ENCODE results near the gene SYNDIG1.

Gene SYNDIG1

GRCh38 chr20:24693466-24694156 lies 224.2 kb downstream of the SYNDIG1 start:
- no peak overlapping the region for H3K4me3 ChIP-seq (ENCODE audit: insufficient read depth in 1 of 2, low read depth in 1 of 2, low read length in 2 of 2)
- H3K23ac ChIP-seq (ENCODE audit: low read length in 2 of 2) = no peak overlapping the region
- H3K79me1 ChIP-seq (replicated peaks; ENCODE audit: low read length, poor library complexity, severe bottlenecking) = no peaks in the 10 kb centered on the region
- no peak for DNase-seq
- no peaks in the 10 kb centered on the region for H3K4me1 ChIP-seq (ENCODE audit: control insufficient read depth, insufficient read depth, low read depth, low read length)
- no peak overlapping the region for H3K4ac ChIP-seq (ENCODE audit: low read depth in 1 of 2, low read length in 2 of 2)
- no peak overlapping the region for H2AFZ ChIP-seq (ENCODE audit: low read depth, low read length)
- no peaks in the 10 kb centered on the region for H3K9me3 ChIP-seq (ENCODE audit: control insufficient read depth, low read length)
- H3K14ac ChIP-seq (ENCODE audit: low read length in 2 of 2) = no peak overlapping the region
- H3K27ac ChIP-seq (ENCODE audit: low read length, poor library complexity, severe bottlenecking) = no peak overlapping the region
- H4K91ac ChIP-seq (ENCODE audit: low read length) = no peak overlapping the region
- H2BK15ac ChIP-seq (ENCODE audit: low read depth, poor library complexity, severe bottlenecking) = no peak overlapping the region
- no peak overlapping the region for H2BK5ac ChIP-seq (ENCODE audit: low read depth, low read length, poor library complexity, severe bottlenecking)
- H3K4me2 ChIP-seq (ENCODE audit: low read length, poor library complexity, severe bottlenecking) = no peak overlapping the region
- H3K18ac ChIP-seq (ENCODE audit: low read depth in 1 of 2, low read length in 2 of 2) = no peak overlapping the region
- no peak overlapping the region for H3K9ac ChIP-seq (ENCODE audit: low read length)
- H3K27me3 ChIP-seq (ENCODE audit: control insufficient read depth in 1 of 2, insufficient read depth in 1 of 2, low read length in 2 of 2) = peaks cover 5 to 39% of the 10 kb centered on the region in 2 experiments
- WGBS = 83% methylated on average over 9 of the region's 9 CpGs
- H2BK120ac ChIP-seq (ENCODE audit: low read depth, low read length) = no peak overlapping the region
- no peak overlapping the region for H2BK12ac ChIP-seq (ENCODE audit: low read length in 2 of 2)
- no peak overlapping the region for H4K8ac ChIP-seq (ENCODE audit: low read length)
- no peaks in the 10 kb centered on the region for H3K36me3 ChIP-seq (ENCODE audit: control insufficient read depth in 1 of 2, insufficient read depth in 2 of 2, low read depth in 1 of 2, low read length in 2 of 2)
- H2AK5ac ChIP-seq (ENCODE audit: low read length, severe bottlenecking) = no peak overlapping the region

GRCh38 chr20:24694157-24694726 lies 224.8 kb downstream of the SYNDIG1 start:
- Histone ChIP-seq H2AK5ac (ENCODE audit: low read length, severe bottlenecking) (no peak overlapping the region), H2AFZ (ENCODE audit: low read depth, low read length) (no peak overlapping the region), H2BK5ac (ENCODE audit: low read depth, low read length, poor library complexity, severe bottlenecking) (no peak overlapping the region), H2BK15ac (ENCODE audit: low read depth, poor library complexity, severe bottlenecking) (no peak overlapping the region), H2BK120ac (ENCODE audit: low read depth, low read length) (no peak overlapping the region), H3K14ac (ENCODE audit: low read length in 2 of 2) (no peak overlapping the region), H3K27ac (ENCODE audit: low read length, poor library complexity, severe bottlenecking) (no peak overlapping the region), H3K79me1 (replicated peaks; ENCODE audit: low read length, poor library complexity, severe bottlenecking) (no peaks in the 10 kb centered on the region), H3K36me3 (ENCODE audit: control insufficient read depth in 1 of 2, insufficient read depth in 2 of 2, low read depth in 1 of 2, low read length in 2 of 2) (no peaks in the 10 kb centered on the region), H3K4me3 (ENCODE audit: insufficient read depth in 1 of 2, low read depth in 1 of 2, low read length in 2 of 2) (no peak overlapping the region), H3K27me3 (ENCODE audit: control insufficient read depth in 1 of 2, insufficient read depth in 1 of 2, low read length in 2 of 2) (peaks cover 10 to 41% of the 10 kb centered on the region in 2 experiments), H4K8ac (ENCODE audit: low read length) (no peak overlapping the region), H3K9ac (ENCODE audit: low read length) (peak overlapping the region; percentile 11), H3K4ac (ENCODE audit: low read depth in 1 of 2, low read length in 2 of 2) (no peak overlapping the region), H2BK12ac (ENCODE audit: low read length in 2 of 2) (no peak overlapping the region), H3K4me2 (ENCODE audit: low read length, poor library complexity, severe bottlenecking) (no peak overlapping the region), H3K4me1 (ENCODE audit: control insufficient read depth, insufficient read depth, low read depth, low read length) (no peaks in the 10 kb centered on the region), H4K91ac (ENCODE audit: low read length) (no peak overlapping the region), H3K9me3 (ENCODE audit: control insufficient read depth, low read length) (no peaks in the 10 kb centered on the region), H3K18ac (ENCODE audit: low read depth in 1 of 2, low read length in 2 of 2) (no peak overlapping the region), H3K23ac (ENCODE audit: low read length in 2 of 2) (no peak overlapping the region)
- WGBS = 88% methylated on average over 12 of the region's 12 CpGs
- DNase-seq = no peak

- H4K8ac ChIP-seq (ENCODE audit: low read length) = no peak overlapping the region
- H3K27me3 ChIP-seq (ENCODE audit: control insufficient read depth in 1 of 2, insufficient read depth in 1 of 2, low read length in 2 of 2) = peaks cover 16 to 48% of the 10 kb centered on the region in 2 experiments
- H3K4me3 ChIP-seq (ENCODE audit: insufficient read depth in 1 of 2, low read depth in 1 of 2, low read length in 2 of 2) = peak overlapping the region in 1 of 2 experiments; percentile 29
- H3K23ac ChIP-seq (ENCODE audit: low read length in 2 of 2) = no peak overlapping the region
- H3K79me1 ChIP-seq (replicated peaks; ENCODE audit: low read length, poor library complexity, severe bottlenecking) = no peaks in the 10 kb centered on the region
- no peaks in the 10 kb centered on the region for H3K4me1 ChIP-seq (ENCODE audit: control insufficient read depth, insufficient read depth, low read depth, low read length)
- H3K9ac ChIP-seq (ENCODE audit: low read length) = peak overlapping the region; percentile 11
- no peak overlapping the region for H3K4me2 ChIP-seq (ENCODE audit: low read length, poor library complexity, severe bottlenecking)
- no peak overlapping the region for H2BK12ac ChIP-seq (ENCODE audit: low read length in 2 of 2)
- H4K91ac ChIP-seq (ENCODE audit: low read length) = no peak overlapping the region
- 69% methylated on average over 14 of the region's 14 CpGs for WGBS
- no peak overlapping the region for H3K27ac ChIP-seq (ENCODE audit: low read length, poor library complexity, severe bottlenecking)
- H2BK5ac ChIP-seq (ENCODE audit: low read depth, low read length, poor library complexity, severe bottlenecking) = no peak overlapping the region
- DNase-seq = no peak
- H2AFZ ChIP-seq (ENCODE audit: low read depth, low read length) = no peak overlapping the region
- no peaks in the 10 kb centered on the region for H3K9me3 ChIP-seq (ENCODE audit: control insufficient read depth, low read length)
- H2AK5ac ChIP-seq (ENCODE audit: low read length, severe bottlenecking) = no peak overlapping the region
- H3K14ac ChIP-seq (ENCODE audit: low read length in 2 of 2) = no peak overlapping the region
- H2BK120ac ChIP-seq (ENCODE audit: low read depth, low read length) = no peak overlapping the region
- no peak overlapping the region for H2BK15ac ChIP-seq (ENCODE audit: low read depth, poor library complexity, severe bottlenecking)
- no peak overlapping the region for H3K4ac ChIP-seq (ENCODE audit: low read depth in 1 of 2, low read length in 2 of 2)
- H3K36me3 ChIP-seq (ENCODE audit: control insufficient read depth in 1 of 2, insufficient read depth in 2 of 2, low read depth in 1 of 2, low read length in 2 of 2) = no peaks in the 10 kb centered on the region
- H3K18ac ChIP-seq (ENCODE audit: low read depth in 1 of 2, low read length in 2 of 2) = no peak overlapping the region
These were observed 225.5 kb downstream of the SYNDIG1 start for GRCh38 chr20:24694727-24695528.

- H3K4ac ChIP-seq (ENCODE audit: low read depth in 1 of 2, low read length in 2 of 2) = no peak overlapping the region
These were observed 226.2 kb downstream of the SYNDIG1 start for GRCh38 chr20:24695529-24696225.

More at GRCh38 chr20:24695529-24696225, 226.2 kb downstream of the SYNDIG1 start:
- Histone ChIP-seq H3K27ac (ENCODE audit: low read length, poor library complexity, severe bottlenecking) (no peak overlapping the region), H2BK15ac (ENCODE audit: low read depth, poor library complexity, severe bottlenecking) (no peak overlapping the region), H3K4me1 (ENCODE audit: control insufficient read depth, insufficient read depth, low read depth, low read length) (no peaks in the 10 kb centered on the region), H3K18ac (ENCODE audit: low read depth in 1 of 2, low read length in 2 of 2) (no peak overlapping the region), H3K79me1 (replicated peaks; ENCODE audit: low read length, poor library complexity, severe bottlenecking) (no peaks in the 10 kb centered on the region), H2AFZ (ENCODE audit: low read depth, low read length) (no peak overlapping the region), H3K14ac (ENCODE audit: low read length in 2 of 2) (no peak overlapping the region), H3K9ac (ENCODE audit: low read length) (no peak overlapping the region), H3K23ac (ENCODE audit: low read length in 2 of 2) (no peak overlapping the region), H2BK120ac (ENCODE audit: low read depth, low read length) (no peak overlapping the region), H3K36me3 (ENCODE audit: control insufficient read depth in 1 of 2, insufficient read depth in 2 of 2, low read depth in 1 of 2, low read length in 2 of 2) (no peaks in the 10 kb centered on the region), H4K91ac (ENCODE audit: low read length) (no peak overlapping the region), H4K8ac (ENCODE audit: low read length) (no peak overlapping the region), H3K4me2 (ENCODE audit: low read length, poor library complexity, severe bottlenecking) (no peak overlapping the region), H3K4me3 (ENCODE audit: insufficient read depth in 1 of 2, low read depth in 1 of 2, low read length in 2 of 2) (no peak overlapping the region), H3K9me3 (ENCODE audit: control insufficient read depth, low read length) (no peaks in the 10 kb centered on the region), H2BK12ac (ENCODE audit: low read length in 2 of 2) (no peak overlapping the region), H2BK5ac (ENCODE audit: low read depth, low read length, poor library complexity, severe bottlenecking) (no peak overlapping the region), H2AK5ac (ENCODE audit: low read length, severe bottlenecking) (no peak overlapping the region), H3K27me3 (ENCODE audit: control insufficient read depth in 1 of 2, insufficient read depth in 1 of 2, low read length in 2 of 2) (peaks cover 18 to 55% of the 10 kb centered on the region in 2 experiments)
- no peak for DNase-seq
- 75% methylated on average over 2 of the region's 2 CpGs for WGBS
